GM12878 (cell line): Measurements from ENCODE around the gene PIGM. TPM values are rescaled to one million over a fixed set of nuclear protein-coding genes. Genes with fewer than 3 reads are reported as not detected.

Source experiments
- ATAC-seq: fragments of 200-7000 bp; cut with Tn5 transposase; 3 replicates; pipeline ENCODE4 v1.9.1; 2020; ENCODE audit warnings: mild to moderate bottlenecking, moderate library complexity
- BruUV-seq: library from RNA; stranded (reverse); fragments of 400-500 nt; replicated peaks from 2 replicates; lab custom pipeline; 2021; lab: Mats Ljungman, UMichigan
- CTCF ChIA-PET: fragments of 300-600 bp; sonication (Branson Sonifier 250); formaldehyde crosslinking; extraction: SDS; loops from one replicate; lab custom pipeline; 2021; ENCODE audit warnings: inconsistent platforms; lab: Yijun Ruan, JAX
- POLR2A ChIA-PET: fragments of 350-600 bp; formaldehyde crosslinking; extraction: SDS; loops from one replicate; lab custom pipeline; 2021; ENCODE audit warnings: inconsistent platforms; lab: Charles Lee
- RAD21 ChIA-PET: fragments of 300-600 bp; sonication (Branson Sonifier 250); formaldehyde crosslinking; loops from one replicate; lab custom pipeline; 2023; ENCODE audit warnings: antibody characterized with exemption; ENCODE audit not compliant: unreplicated experiment; lab: Charles Lee
- SMC1A ChIA-PET: fragments of 300-600 bp; sonication (Branson Sonifier 250); formaldehyde crosslinking; loops from one replicate; lab custom pipeline; 2023; ENCODE audit not compliant: unreplicated experiment, uncharacterized antibody; lab: Charles Lee
- DNase-seq: peaks from one replicate; pipeline ENCODE4 v3.0.0-alpha.2; 2011; ENCODE audit warnings: low read depth, low spot score
- FAIRE-seq: peaks from 3 replicates; lab custom pipeline; 2011; peaks lifted over from hg19 to GRCh38; lab: Jason Lieb, UNC
- H2AFZ ChIP-seq: 2 replicates; pipeline ENCODE4 v1.6.0; 2011; ENCODE audit warnings: low read depth, low read length, control low read depth; ENCODE audit not compliant: control insufficient read depth
- H3K27ac ChIP-seq: 2 replicates; pipeline ENCODE4 v1.5.1; 2011; ENCODE audit warnings: control low read depth; ENCODE audit not compliant: control insufficient read depth, insufficient read depth
- H3K27me3 ChIP-seq, 2 experiments: replicated peaks in 1 of 2; 2 replicates each; pipeline versions ENCODE4 v1.6.0 to v1.6.1; 2011; ENCODE audit warnings: low read length in 1 of 2; ENCODE audit not compliant: control insufficient read depth in 2 of 2, insufficient read depth in 2 of 2
- H3K36me3 ChIP-seq, 2 experiments: 2 replicates each; pipeline ENCODE4 v1.5.1; 2011; ENCODE audit warnings: low read length in 1 of 2; ENCODE audit not compliant: control insufficient read depth in 2 of 2, insufficient read depth in 2 of 2
- H3K4me1 ChIP-seq: 2 replicates; pipeline ENCODE4 v1.6.1; 2011; ENCODE audit warnings: mild to moderate bottlenecking, low read length, moderate library complexity, mixed read lengths; ENCODE audit not compliant: control insufficient read depth, insufficient read depth
- H3K4me2 ChIP-seq: 2 replicates; pipeline ENCODE4 v1.6.0; 2011; ENCODE audit warnings: control low read depth; ENCODE audit not compliant: control insufficient read depth, insufficient read depth
- H3K4me3 ChIP-seq: fragments of 200-600 bp; sonication (generic); 2 replicates; pipeline ENCODE4 v1.5.1; 2016
- H3K79me2 ChIP-seq: 2 replicates; pipeline ENCODE4 v1.6.0; 2011; ENCODE audit warnings: low read length; ENCODE audit not compliant: control insufficient read depth, insufficient read depth
- H3K9ac ChIP-seq: 2 replicates; pipeline ENCODE4 v1.8.0; 2011; ENCODE audit warnings: low read length, control low read depth, mixed read lengths; ENCODE audit not compliant: control insufficient read depth, insufficient read depth
- H3K9me3 ChIP-seq: replicated peaks from 3 replicates; pipeline ENCODE4 v1.5.1; 2011; ENCODE audit warnings: mild to moderate bottlenecking, low read length; ENCODE audit not compliant: control insufficient read depth, insufficient read depth
- H4K20me1 ChIP-seq: 2 replicates; pipeline ENCODE4 v1.6.0; 2011; ENCODE audit not compliant: control insufficient read depth, insufficient read depth
- ASH2L ChIP-seq: fragments of 300-600, 200-600 bp; sonication (generic); IDR thresholded peaks from 2 replicates; pipeline ENCODE4 v1.6.1; 2017; ENCODE audit warnings: low read depth, mild to moderate bottlenecking, borderline replicate concordance
- FOS ChIP-seq: IDR thresholded peaks from 3 replicates; pipeline ENCODE4 v1.6.1; 2011; ENCODE audit warnings: borderline replicate concordance; ENCODE audit not compliant: insufficient read length; ENCODE audit errors: extremely low read depth
- MTA3 ChIP-seq: IDR thresholded peaks from 2 replicates; pipeline ENCODE4 v1.6.1; 2012; ENCODE audit warnings: low read length, inconsistent platforms, borderline replicate concordance
- RAD21 ChIP-seq: IDR thresholded peaks from 2 replicates; pipeline ENCODE4 v1.6.1; 2011; ENCODE audit warnings: mild to moderate bottlenecking, low read depth, low read length, moderate library complexity; ENCODE audit not compliant: insufficient read depth
- RAD51 ChIP-seq: fragments of 450-650 bp; IDR thresholded peaks from 2 replicates; pipeline ENCODE4 v1.6.1; 2016; ENCODE audit warnings: moderate library complexity, mild to moderate bottlenecking, inconsistent platforms
- RELA ChIP-seq: fragments of 450-650 bp; IDR thresholded peaks from 2 replicates; pipeline ENCODE4 v1.8.0; 2014; ENCODE audit warnings: borderline replicate concordance; ENCODE audit not compliant: partially characterized antibody
- RUNX3 ChIP-seq: IDR thresholded peaks from 2 replicates; pipeline ENCODE4 v1.6.1; 2012; ENCODE audit warnings: low read length, inconsistent platforms
- SIN3A ChIP-seq: IDR thresholded peaks from 2 replicates; pipeline ENCODE4 v1.6.1; 2012; ENCODE audit warnings: low read depth, low read length, improper control_type of control experiment
- SMC3 ChIP-seq: IDR thresholded peaks from 2 replicates; pipeline ENCODE4 v1.6.1; 2011; ENCODE audit warnings: low read length, improper control_type of control experiment, borderline replicate concordance
- SPI1 ChIP-seq: IDR thresholded peaks from 2 replicates; pipeline ENCODE4 v1.6.1; 2011; ENCODE audit warnings: low read depth, mild to moderate bottlenecking, low read length, moderate library complexity, borderline replicate concordance; ENCODE audit not compliant: insufficient read depth
- WRNIP1 ChIP-seq: IDR thresholded peaks from 2 replicates; pipeline ENCODE4 v1.6.1; 2011; ENCODE audit warnings: low read depth, low read length, improper control_type of control experiment, borderline replicate concordance
- YY1 ChIP-seq: IDR thresholded peaks from 2 replicates; pipeline ENCODE4 v1.6.1; 2011; ENCODE audit warnings: low read depth, mild to moderate bottlenecking, low read length
- ZZZ3 ChIP-seq: IDR thresholded peaks from 2 replicates; pipeline ENCODE4 v1.6.1; 2011; ENCODE audit warnings: low read depth; ENCODE audit not compliant: control insufficient read depth, insufficient read length
- WGBS: methylation state at CpG from one replicate; pipeline ENCODE4 v1.1.6; 2016; ENCODE audit warnings: low lambda C conversion rate; ENCODE audit not compliant: insufficient replicate concordance, insufficient coverage; ENCODE audit errors: missing lambda C conversion rate; 5-methylcytosine and 5-hydroxymethylcytosine counted together
- in situ Hi-C: fragments of 300-500 bp; cut with MboI; formaldehyde crosslinking; loops from 9 replicates; pipeline ENCODE4 v1.14.3; 2018; ENCODE audit warnings: mixed read lengths
- intact Hi-C: fragments of 100-400 bp; cut with micrococcal nuclease; formaldehyde crosslinking; loops from one replicate; pipeline ENCODE4 v1.14.2; 2022; ENCODE audit not compliant: unreplicated experiment
- polyA plus RNA-seq, 11 experiments: library from polyadenylated mRNA; depleted of rRNA in 4 of 11; unstranded in 6 of 11; stranded (reverse) in 5 of 11; fragments of >200 nt; fragmentation: Nextera tagmentation in 4 of 11; fragmentation: Illumina TruSeq in 1 of 11; extraction: Ambion mirVana in 4 of 11; extraction: Trizol in 1 of 11; gene quantifications; 1 replicate in 1 of 11; 2 replicates in 10 of 11; pipeline versions ENCODE4 v1.2.1 to v1.2.3, GENCODE V29; 2011 to 2016; ENCODE audit warnings: inconsistent platforms in 2 of 11, missing spikeins in 2 of 11, low read depth in 1 of 11
- total RNA-seq, 4 experiments: library from RNA; depleted of rRNA in 3 of 4; stranded (reverse); fragments of >200 nt in 3 of 4; fragmentation: Illumina TruSeq in 1 of 4; extraction: Trizol in 1 of 4; gene quantifications; 2 replicates each; pipeline versions ENCODE4 v1.2.1 to v1.2.3, GENCODE V29; 2013 to 2021
- TF ChIP-seq, protein P1 (sequence below): fragments of 150-350 bp; IDR thresholded peaks from 2 replicates; pipeline ENCODE4 v1.6.1; 2016; ENCODE audit warnings: low read depth, low read length

Gene PIGM
- total and polyA plus RNA-seq, 10 of the 15 experiments (the other 5 are each of a cell fraction or from before 2014, with no cell fraction given): 2.6 to 6.1 (median 4.6) TPM

DNA sequence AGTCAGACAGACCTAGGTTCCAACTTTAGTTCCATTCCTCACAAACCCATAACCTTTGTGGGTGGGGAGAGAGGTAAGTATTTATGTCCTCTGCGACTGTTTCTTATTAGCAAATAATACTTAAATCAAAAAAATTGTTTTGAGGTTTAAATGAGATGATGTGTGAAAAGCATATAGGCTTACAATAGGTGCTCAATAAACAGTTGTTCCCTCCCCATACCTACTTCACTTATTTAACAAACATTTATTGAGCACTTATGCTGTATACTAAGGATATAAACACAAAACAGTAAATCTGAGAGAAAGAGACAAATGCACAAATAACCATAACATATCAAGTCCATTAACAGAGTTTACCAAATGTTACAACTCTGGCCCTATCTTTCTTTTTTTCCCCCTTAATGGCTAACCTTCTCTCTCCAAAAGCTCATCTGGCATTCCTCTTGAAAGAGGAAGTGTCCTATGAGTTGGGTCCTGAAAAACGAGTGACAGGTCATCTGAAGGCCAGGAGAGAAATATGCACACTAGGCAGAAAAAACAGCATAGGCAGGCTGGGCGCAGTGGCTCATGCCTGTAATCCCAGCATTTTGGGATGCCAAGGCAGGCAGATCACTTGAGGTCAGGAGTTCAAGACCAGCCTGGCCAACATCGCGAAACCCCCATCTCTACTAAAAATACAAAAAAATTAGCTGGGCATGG is 10.3 kb downstream of the PIGM start:
- Histone ChIP-seq H3K27ac (no peak overlapping the region), H3K27me3 (no peaks in the 10 kb centered on the region; a peak in 2 of 4 replicates), H3K4me2 (no peak overlapping the region), H3K4me1 (no peaks in the 10 kb centered on the region), H3K79me2 (no peaks in the 10 kb centered on the region), H4K20me1 (no peaks in the 10 kb centered on the region), H3K4me3 (no peak overlapping the region), H3K36me3 (no peaks in the 10 kb centered on the region), H3K9ac (no peak overlapping the region), H2AFZ (no peak overlapping the region), H3K9me3 (no peaks in the 10 kb centered on the region)
- ChIA-PET RAD21 (no interaction called here), SMC1A (interaction anchor here (1.2 kb wide), 1 partner anchor 10 kb away, joined by 3 read pairs; no protein-coding TSS in a partner anchor), CTCF (interaction anchor here (1.1 to 5.9 kb wide), 4 partner anchors 10 to 57 kb away, joined by 3 to 38 read pairs (median 15); partner anchors contain the start of gene PIGM), POLR2A (no interaction called here)
- 65% methylated on average over 5 of the region's 5 CpGs for WGBS
- no TSS peak for BruUV-seq
- intact Hi-C loops (no loop called here), in situ Hi-C loops (no loop called here)
- TF ChIP-seq ASH2L (no peak), YY1 (no peak), WRNIP1 (no peak), SPI1 (peak; percentile 25; the same call in 1 of the 2 replicates), RAD51 (no peak)
- ATAC-seq: no peak
- FAIRE-seq: no peak
- no peak for DNase-seq

DNA sequence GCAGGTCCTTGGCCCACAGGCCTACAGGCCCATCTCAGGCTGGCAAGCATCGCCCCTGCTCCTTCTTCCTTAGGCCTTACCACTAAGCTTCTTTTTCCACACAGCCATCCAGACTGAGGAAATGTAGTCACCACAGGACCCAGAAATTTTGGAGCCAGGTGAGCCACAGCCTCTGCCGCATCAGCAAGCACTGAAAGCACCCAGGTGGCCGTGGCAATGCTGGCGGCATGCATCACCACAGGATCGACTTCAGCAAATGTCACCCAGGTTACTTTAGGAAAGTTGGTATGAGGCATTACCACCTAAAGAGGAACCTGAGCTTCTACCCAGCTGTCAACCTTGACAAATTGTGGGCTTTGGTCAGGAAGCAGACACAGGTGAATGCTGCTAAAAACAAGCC is 11.6 kb downstream of the PIGM start:
- no peaks in the 10 kb centered on the region; a peak in 2 of 4 replicates for H3K27me3 ChIP-seq
- H3K9ac ChIP-seq: no peak overlapping the region
- intact Hi-C loops (no loop called here), in situ Hi-C loops (no loop called here)
- CTCF ChIA-PET: interaction anchor here (1.2 to 1.7 kb wide), 2 partner anchors 13 to 129 kb away, joined by 3 to 15 read pairs; no protein-coding TSS in a partner anchor
- no peaks in the 10 kb centered on the region for H4K20me1 ChIP-seq
- DNase-seq: no peak
- no peak overlapping the region for H2AFZ ChIP-seq
- POLR2A ChIA-PET: interaction anchor here (0.6 kb wide), 1 partner anchor 72 kb away, joined by 7 read pairs; no protein-coding TSS in a partner anchor
- RAD21 ChIA-PET: interaction anchor here (0.9 kb wide), 1 partner anchor 68 kb away, joined by 3 read pairs; no protein-coding TSS in a partner anchor
- no peaks in the 10 kb centered on the region for H3K4me1 ChIP-seq
- H3K4me2 ChIP-seq: no peak overlapping the region
- 44% methylated on average over 4 of the region's 5 CpGs for WGBS
- no peaks in the 10 kb centered on the region for H3K79me2 ChIP-seq
- SMC1A ChIA-PET: interaction anchor here (0.9 to 2.2 kb wide), 4 partner anchors 10 to 222 kb away, joined by 3 to 7 read pairs (median 4); no protein-coding TSS in a partner anchor
- no peak overlapping the region for H3K4me3 ChIP-seq
- BruUV-seq: no TSS peak
- no peak for ATAC-seq
- no peak for FAIRE-seq
- H3K27ac ChIP-seq: no peak overlapping the region
- H3K36me3 ChIP-seq: no peaks in the 10 kb centered on the region
- H3K9me3 ChIP-seq: no peaks in the 10 kb centered on the region
- TF ChIP-seq ZZZ3 (no peak), FOS (no peak), RAD21 (no peak), RUNX3 (no peak), SIN3A (no peak), MTA3 (no peak), RELA (no peak), YY1 (no peak), SMC3 (no peak)
- TF ChIP-seq, protein P1, sequence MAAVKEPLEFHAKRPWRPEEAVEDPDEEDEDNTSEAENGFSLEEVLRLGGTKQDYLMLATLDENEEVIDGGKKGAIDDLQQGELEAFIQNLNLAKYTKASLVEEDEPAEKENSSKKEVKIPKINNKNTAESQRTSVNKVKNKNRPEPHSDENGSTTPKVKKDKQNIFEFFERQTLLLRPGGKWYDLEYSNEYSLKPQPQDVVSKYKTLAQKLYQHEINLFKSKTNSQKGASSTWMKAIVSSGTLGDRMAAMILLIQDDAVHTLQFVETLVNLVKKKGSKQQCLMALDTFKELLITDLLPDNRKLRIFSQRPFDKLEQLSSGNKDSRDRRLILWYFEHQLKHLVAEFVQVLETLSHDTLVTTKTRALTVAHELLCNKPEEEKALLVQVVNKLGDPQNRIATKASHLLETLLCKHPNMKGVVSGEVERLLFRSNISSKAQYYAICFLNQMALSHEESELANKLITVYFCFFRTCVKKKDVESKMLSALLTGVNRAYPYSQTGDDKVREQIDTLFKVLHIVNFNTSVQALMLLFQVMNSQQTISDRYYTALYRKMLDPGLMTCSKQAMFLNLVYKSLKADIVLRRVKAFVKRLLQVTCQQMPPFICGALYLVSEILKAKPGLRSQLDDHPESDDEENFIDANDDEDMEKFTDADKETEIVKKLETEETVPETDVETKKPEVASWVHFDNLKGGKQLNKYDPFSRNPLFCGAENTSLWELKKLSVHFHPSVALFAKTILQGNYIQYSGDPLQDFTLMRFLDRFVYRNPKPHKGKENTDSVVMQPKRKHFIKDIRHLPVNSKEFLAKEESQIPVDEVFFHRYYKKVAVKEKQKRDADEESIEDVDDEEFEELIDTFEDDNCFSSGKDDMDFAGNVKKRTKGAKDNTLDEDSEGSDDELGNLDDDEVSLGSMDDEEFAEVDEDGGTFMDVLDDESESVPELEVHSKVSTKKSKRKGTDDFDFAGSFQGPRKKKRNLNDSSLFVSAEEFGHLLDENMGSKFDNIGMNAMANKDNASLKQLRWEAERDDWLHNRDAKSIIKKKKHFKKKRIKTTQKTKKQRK: no peak
